NCI-H1417 treated with DMSO at 0.1 percent for 48 hours (cell line): ENCODE results near the gene TET3.

Experiments
- DNase-seq: peaks from one replicate; lab custom pipeline; 2025; lab: John Stamatoyannopoulos, UW

TET3 gene

GRCh38 chr2:73964223-73964622 lies 20.5 kb upstream of the TET3 start:
- no peak for DNase-seq

GRCh38 chr2:73965053-73965452 lies 19.7 kb upstream of the TET3 start:
- no peak for DNase-seq

- DNase-seq: no peak
Measured at GRCh38 chr2:73968357-73968937, 16.3 kb upstream of the TET3 start.

- DNase-seq: no peak
Measured at GRCh38 chr2:73969356-73969755, 15.4 kb upstream of the TET3 start.

GRCh38 chr2:73970141-73970803 lies 14.4 kb upstream of the TET3 start:
- no peak for DNase-seq

- DNase-seq: no peak
Measured at GRCh38 chr2:73970850-73971471, 13.7 kb upstream of the TET3 start.

GRCh38 chr2:73971722-73972121 lies 13.0 kb upstream of the TET3 start:
- DNase-seq: no peak

GRCh38 chr2:73972846-73973245 lies 11.9 kb upstream of the TET3 start:
- DNase-seq: no peak

- no peak for DNase-seq
Measured at GRCh38 chr2:73975731-73976130, 9.0 kb upstream of the TET3 start.

- DNase-seq: no peak
Measured at GRCh38 chr2:73976803-73977202, 7.9 kb upstream of the TET3 start.

GRCh38 chr2:73977466-73977865 lies 7.2 kb upstream of the TET3 start:
- no peak for DNase-seq

- DNase-seq: no peak
Measured at GRCh38 chr2:73979021-73979420, 5.7 kb upstream of the TET3 start.

GRCh38 chr2:73979686-73980085 lies 5.0 kb upstream of the TET3 start:
- DNase-seq: no peak

GRCh38 chr2:73980566-73980965 lies 4.1 kb upstream of the TET3 start:
- no peak for DNase-seq

GRCh38 chr2:73981081-73982001 lies 3.4 kb upstream of the TET3 start:
- no peak for DNase-seq

GRCh38 chr2:73982140-73982617 lies 2.5 kb upstream of the TET3 start:
- DNase-seq: no peak

- DNase-seq: no peak
Measured at GRCh38 chr2:73983322-73984202, 1.1 kb upstream of the TET3 start.

GRCh38 chr2:73984922-73985307 lies 205 bp downstream of the TET3 start:
- DNase-seq: no peak

- DNase-seq: no peak
Measured at GRCh38 chr2:73985308-73986084, 786 bp downstream of the TET3 start.

- DNase-seq: no peak
Measured at GRCh38 chr2:73986085-73986681, 1.5 kb downstream of the TET3 start.
